Lower leg skin (tissue), 3 donors: ENCODE measurements around the gene ESF1.

ENCODE experiments used
- CTCF ChIP-seq, 3 donors: fragments of 450-650 bp; IDR thresholded peaks; one replicate each; pipeline ENCODE4 v1.5.1; 2016; ENCODE audit warnings: antibody characterized with exemption in 3 of 3, mild to moderate bottlenecking in 3 of 3, moderate library complexity in 2 of 3
- POLR2A ChIP-seq, 2 donors: fragments of 450-650 bp; IDR thresholded peaks; one replicate each; pipeline ENCODE4 v1.6.1; 2016 to 2017; ENCODE audit warnings: antibody characterized with exemption in 2 of 2, mild to moderate bottlenecking in 1 of 2, moderate library complexity in 1 of 2

- TF ChIP-seq CTCF (IDR thresholded peaks at IDR 0.05) (no peak), POLR2A (IDR thresholded peaks at IDR 0.05) (no peak)
Observed at GRCh38 chr20:13822459-13822858, 37.7 kb upstream of the ESF1 start.
